ENCODE data around the gene LAMC3.
"Not testable (repeated sequence)": the region's sequence is repeated elsewhere in the genome, so short reads cannot be mapped to it uniquely, and the experiment has no call there.

Gene LAMC3

GRCh38 chr9:131028931-131029573, 20.1 kb downstream of the LAMC3 start:
- no peak for DNase-seq (ENCODE audit: low spot score)

DNA sequence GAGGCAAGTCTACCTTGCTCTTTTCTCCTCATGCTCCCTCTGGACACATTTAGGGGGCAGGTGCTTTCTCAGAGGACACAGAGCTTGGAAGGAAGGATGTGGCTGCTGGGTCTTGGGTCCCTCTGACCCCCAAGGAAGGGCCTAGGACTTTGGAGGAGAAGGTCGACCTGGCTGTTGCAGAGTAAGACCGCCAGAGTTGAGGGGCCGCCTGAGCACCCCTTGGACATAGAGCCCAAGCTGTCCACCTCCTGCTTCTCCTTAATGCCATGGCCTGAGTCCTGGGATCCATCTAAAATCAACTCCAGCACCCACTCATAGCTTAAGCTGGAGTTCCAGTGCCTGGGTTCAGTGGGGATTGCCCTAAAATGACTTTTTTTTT, 20.6 kb downstream of the LAMC3 start:
- DNase-seq (ENCODE audit: low spot score) = no peak

- no peak for DNase-seq (ENCODE audit: low spot score)
Observed at GRCh38 chr9:131030239-131031004, 21.4 kb downstream of the LAMC3 start.

DNA sequence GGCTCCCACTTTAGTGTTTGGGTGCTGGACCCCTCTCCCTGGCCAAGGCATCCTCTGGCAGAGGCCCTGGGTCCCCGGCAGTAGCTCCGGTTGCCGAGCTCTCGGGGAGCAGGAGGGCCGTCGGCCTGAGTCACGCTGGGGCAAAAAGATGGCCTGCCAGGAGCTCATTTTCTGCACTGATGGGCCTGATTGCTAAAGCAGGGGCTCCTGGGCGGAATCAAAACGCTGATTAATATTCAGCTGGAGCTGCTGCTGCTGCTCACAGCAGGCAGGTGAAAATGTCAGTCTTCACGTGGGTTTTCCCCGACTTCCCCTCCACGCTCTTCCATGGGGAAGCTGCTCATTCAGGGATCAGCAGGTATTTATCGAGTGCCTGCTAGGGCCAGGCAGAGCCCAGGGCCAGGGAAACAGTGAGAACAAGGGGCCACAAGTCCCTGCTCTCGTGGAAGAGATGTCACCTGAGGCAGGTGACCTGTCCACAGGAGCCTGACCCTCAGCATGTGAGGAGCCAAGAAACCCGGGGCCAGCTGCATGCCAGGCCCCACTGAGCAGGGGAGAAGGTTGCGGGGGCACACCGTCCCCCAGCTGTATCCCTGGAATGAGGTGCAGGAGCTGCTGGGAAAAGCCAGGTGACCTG, 22.1 kb downstream of the LAMC3 start:
- DNase-seq (ENCODE audit: low spot score) = no peak

DNA sequence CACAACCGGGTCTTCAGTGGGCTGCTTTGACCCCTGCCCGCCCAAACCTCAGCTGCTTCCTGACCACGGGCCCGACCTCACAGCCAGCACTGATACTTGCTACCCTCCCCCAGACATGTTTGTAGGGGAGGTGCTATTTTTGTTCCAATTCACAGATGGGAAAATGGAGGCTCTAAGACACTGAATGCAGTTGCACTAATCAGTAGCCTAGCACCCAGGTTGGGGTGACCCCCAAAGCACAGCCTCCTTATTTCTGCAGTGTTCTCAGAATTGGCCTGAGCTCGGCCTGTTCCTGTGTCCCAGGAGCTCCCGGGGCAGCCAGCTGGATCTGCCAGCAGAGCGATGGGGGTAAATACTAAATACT, 22.6 kb downstream of the LAMC3 start:
- no peak for DNase-seq (ENCODE audit: low spot score)

DNA sequence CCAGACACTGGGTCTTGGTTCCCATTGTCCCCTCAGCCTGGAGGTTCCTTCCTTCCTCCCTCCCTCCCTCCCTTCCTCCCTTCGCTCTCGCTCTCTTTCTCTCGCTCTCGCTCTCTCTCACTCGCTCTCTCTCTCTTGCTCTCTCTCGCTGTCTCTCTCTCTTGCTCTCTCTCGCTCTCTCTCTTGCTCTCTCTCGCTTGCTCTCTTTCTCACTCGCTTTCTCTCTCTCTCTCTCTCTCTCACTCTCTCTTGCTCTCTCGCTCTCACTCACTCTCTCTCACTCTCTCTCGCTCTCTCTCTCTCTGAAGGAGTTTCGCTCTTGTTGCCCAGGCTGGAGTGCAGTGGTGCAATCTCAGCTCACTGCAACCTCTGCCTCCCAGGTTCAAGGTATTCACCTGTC, 23.4 kb downstream of the LAMC3 start:
- DNase-seq (ENCODE audit: low spot score) = no peak

DNA sequence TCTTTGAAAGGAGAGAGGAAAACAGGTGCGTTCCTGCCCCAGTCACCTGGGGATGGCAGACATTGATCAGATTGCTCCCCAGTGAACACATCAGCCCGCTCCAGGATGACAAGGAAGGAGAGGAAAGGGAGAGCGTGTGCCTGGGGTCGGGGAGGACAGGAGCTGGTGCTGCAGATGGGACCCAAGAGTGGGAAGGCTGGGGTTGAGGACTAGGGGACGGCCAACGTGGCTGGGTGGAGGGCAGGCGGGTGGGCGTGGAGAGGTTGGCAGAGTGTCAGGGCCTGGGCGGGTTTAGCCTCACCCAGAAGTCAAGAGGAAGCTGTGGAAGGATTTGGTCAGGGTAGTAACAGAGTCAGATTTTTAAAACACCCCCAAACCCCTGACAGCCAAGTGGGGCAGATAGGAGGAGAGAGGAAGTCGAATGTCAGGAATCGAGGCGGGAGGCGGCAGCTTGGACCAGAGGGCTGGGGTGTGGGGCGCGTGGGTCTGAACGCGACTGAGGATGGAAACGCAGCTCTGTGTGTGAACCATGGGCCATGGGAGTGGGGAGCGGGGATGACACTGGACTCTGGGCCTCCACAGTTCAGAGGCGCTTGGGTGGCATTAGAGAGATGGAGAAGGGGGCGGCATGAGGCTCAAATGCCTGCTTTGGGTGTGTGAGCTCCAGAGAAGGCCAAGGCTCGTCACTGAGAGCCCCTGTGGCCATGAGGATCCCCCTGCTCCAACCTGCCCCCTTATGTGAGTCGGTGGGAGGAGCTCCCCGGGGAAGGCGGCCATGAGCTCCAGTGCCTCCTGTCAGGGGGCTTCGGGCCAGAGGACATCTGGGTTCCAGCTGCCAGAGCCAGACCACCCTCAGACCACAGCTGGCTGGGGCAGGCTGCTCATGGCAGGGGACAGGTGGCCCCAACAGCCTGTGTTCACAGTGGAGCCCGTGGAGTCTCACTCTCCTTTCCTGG, 24.6 kb downstream of the LAMC3 start:
- DNase-seq (ENCODE audit: low spot score) = no peak

DNA sequence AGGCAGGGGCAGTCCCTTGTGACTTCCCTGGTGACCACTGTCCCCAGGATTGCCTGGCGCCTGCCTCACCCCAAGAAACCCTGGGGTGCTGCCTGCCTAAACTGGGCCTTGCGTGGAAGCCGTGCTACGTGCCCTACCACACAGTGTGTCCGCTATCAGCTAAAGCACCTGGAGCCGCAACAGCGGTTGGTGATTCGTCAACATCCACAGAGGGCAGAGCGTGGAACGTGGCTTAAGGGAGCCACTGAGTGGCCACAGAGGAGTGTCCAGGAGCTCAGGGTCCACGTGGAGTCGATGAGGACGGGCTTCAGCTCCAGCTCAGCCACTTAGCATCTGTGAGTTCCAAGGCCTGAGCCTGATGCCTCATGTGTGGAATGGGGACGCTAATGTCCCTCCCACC, 25.3 kb downstream of the LAMC3 start:
- no peak for DNase-seq (ENCODE audit: low spot score)

GRCh38 chr9:131034749-131035148, 25.8 kb downstream of the LAMC3 start:
- not testable (repeated sequence) for DNase-seq (ENCODE audit: low spot score)

DNA sequence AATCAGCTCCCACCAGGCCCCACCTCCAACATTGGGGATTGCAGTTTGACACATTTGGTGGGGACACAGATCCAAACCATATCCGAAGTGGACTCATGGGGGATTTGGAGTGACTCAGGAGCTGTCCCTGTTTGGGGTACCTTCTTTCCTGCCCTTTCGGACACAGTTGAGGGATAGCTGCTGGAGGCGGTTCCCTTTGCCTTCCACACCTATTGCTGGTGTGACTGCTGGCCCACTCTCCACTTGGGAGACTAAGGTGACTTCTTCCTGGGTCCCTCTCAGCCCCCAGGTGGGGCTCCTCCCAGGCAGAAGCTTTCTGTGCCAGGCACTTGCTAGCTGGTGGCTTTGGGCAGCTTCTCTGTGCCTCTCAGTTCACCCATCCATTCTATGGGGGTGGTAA, 26.6 kb downstream of the LAMC3 start:
- DNase-seq (ENCODE audit: low spot score) = no peak

- DNase-seq (ENCODE audit: low spot score) = no peak
Observed at GRCh38 chr9:131036071-131036470, 27.1 kb downstream of the LAMC3 start.

- no peak for DNase-seq (ENCODE audit: low spot score)
Observed at GRCh38 chr9:131036529-131037334, 27.8 kb downstream of the LAMC3 start.

DNA sequence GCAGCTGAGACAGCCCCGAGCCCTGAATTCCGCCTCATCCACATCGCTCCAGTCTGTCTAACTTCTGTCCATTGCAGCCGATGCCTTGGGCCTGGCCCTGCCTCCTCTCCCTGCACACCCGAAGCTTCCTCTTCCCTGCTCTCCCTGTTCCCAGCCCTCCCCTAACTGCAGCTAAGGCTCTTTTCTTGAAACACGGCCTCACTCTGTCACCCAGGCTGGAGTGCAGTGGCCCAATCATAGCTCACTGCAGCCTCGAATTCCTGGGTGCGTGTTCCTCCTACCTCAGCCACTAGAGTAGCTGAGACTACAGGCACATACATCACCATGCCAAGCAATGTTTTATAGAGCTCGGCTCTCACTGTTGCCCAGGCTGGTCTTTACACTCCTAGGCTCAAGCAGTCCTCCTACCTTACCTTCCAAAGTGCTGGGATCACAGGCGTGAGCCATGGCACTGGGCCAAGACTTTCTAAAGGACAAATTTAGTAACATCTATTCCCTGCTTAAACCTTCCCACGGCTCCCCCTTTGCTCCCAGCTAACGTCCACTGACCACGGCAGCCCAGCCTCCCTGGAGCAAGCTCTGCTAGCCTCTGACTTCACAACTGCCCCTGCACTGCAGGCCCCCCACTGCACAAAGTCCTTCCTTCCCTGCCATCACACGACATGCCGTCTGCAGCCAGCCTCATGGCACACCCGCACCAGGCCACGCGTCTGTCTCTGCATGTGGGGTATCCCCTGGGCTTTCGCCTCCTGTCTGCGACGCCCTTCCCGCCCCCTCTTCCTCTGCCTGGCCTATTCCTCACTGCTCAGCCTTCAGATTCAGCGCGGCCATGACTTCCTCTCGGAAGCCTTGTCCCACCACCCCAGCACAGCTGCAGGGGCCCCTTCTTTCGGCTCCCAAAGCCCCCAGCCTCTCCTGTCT, 28.6 kb downstream of the LAMC3 start:
- DNase-seq (ENCODE audit: low spot score) = no peak

DNA sequence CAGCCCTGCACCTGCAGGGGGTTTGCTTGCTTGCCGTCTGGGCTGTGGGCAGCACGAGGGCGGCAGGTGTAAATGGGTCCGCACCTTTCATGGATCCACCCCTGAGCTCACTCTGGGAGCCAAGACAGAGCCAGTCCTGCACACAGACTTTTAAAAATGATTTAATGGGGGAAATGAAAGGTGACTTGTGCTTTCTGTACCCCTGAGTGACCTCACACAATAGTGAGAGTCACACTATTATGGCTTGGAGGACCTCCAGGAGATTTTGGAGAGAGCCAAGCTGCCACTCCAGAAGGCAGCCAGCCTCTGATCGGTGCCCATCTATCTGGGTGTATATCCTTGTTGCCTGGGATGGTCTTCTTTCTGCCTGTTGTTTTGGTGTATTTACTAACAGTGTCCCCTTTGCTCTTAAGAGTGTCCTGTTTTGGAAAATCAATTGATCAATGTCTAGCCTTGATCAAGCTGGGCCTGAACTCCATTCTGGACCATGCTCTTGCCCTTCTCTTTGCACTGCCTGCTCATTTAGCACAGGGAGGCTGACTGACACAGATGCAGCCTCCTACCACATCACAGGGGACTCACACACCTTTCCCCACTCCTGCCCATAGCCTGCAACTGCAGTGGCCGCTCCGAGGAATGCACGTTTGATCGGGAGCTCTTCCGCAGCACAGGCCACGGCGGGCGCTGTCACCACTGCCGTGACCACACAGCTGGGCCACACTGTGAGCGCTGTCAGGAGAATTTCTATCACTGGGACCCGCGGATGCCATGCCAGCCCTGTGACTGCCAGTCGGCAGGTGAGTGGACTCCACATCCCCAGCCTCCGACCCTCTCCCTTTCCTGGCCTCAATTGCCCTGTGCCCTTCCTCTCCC, 29.5 kb downstream of the LAMC3 start:
- no peak for DNase-seq (ENCODE audit: low spot score)

- DNase-seq (ENCODE audit: low spot score) = no peak
Observed at GRCh38 chr9:131039129-131039954, 30.4 kb downstream of the LAMC3 start.

GRCh38 chr9:131042666-131043065, 33.7 kb downstream of the LAMC3 start:
- DNase-seq (ENCODE audit: low spot score) = no peak

DNA sequence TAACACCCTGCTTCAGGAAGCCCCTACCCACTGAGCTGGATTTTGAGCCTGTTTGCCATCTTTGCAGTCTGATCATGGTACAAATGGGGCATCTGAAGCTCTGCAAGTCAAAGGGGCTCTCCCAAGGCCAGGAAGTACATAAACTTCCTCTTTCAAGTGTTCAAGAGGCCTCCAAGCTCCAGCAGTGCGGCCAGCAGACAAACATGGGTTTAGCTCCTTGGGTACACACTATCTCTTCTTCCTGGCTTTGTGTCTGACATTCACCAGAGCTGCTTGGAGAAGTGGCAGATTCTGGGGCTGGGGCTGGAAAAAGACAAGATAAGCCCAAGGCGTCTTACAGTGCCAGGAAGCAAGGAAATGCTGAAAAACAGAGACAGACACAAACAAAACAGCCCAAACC, 34.1 kb downstream of the LAMC3 start:
- no peak for DNase-seq (ENCODE audit: low spot score)

DNA sequence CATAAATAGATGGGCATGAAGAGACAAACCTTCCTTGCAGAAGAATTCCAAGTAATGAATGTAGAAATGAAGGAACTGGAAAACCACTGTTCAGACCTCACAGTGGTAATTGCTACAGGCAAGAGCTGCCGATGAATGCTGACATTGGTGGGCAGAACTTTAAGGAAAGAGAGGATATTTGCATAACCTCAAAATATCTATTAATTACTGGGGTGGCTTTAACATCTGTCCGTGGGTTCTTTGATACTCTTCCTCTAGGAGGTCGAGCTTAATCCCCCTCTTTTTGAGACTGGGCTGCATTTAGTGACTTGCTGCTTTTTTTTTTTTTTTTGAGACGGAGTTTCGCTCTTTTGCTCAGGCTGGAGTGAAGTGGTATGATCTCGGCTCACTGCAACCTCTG, 34.7 kb downstream of the LAMC3 start:
- no peak for DNase-seq (ENCODE audit: low spot score)

Data from COLO829 (cell line).